Stimulated activated CD4-positive, alpha-beta T cell treated with anti-CD3 and anti-CD28 coated beads, Interleukin-1b, Interleukin-23, amount 100 ng/mL, for 48 hours (primary cell): ENCODE data around the gene COL18A1.

Experiments
- DNase-seq: peaks from one replicate; pipeline ENCODE4 v3.0.0-alpha.2; 2020

Gene COL18A1

GRCh38 chr21:45383615-45384201 lies 21.3 kb upstream of the COL18A1 start:
- DNase-seq = no peak

- no peak for DNase-seq
Measured at GRCh38 chr21:45384656-45385548, 20.1 kb upstream of the COL18A1 start.

GRCh38 chr21:45385549-45386050 lies 19.4 kb upstream of the COL18A1 start:
- DNase-seq = no peak

- no peak for DNase-seq
Measured at GRCh38 chr21:45386336-45386727, 18.6 kb upstream of the COL18A1 start.

GRCh38 chr21:45386728-45387371 lies 18.1 kb upstream of the COL18A1 start:
- no peak for DNase-seq

GRCh38 chr21:45387506-45387905 lies 17.5 kb upstream of the COL18A1 start:
- DNase-seq = no peak

- no peak for DNase-seq
Measured at GRCh38 chr21:45388011-45388521, 16.9 kb upstream of the COL18A1 start.

- DNase-seq = no peak
Measured at GRCh38 chr21:45388611-45389296, 16.2 kb upstream of the COL18A1 start.

- DNase-seq = no peak
Measured at GRCh38 chr21:45390121-45390751, 14.7 kb upstream of the COL18A1 start.

GRCh38 chr21:45390831-45391742 lies 13.9 kb upstream of the COL18A1 start:
- no peak for DNase-seq

GRCh38 chr21:45391743-45392572 lies 13.0 kb upstream of the COL18A1 start:
- no peak for DNase-seq

GRCh38 chr21:45392573-45392971 lies 12.4 kb upstream of the COL18A1 start:
- no peak for DNase-seq

- DNase-seq = no peak
Measured at GRCh38 chr21:45393021-45393420, 11.9 kb upstream of the COL18A1 start.

GRCh38 chr21:45393833-45394638 lies 10.9 kb upstream of the COL18A1 start:
- no peak for DNase-seq

- no peak for DNase-seq
Measured at GRCh38 chr21:45396620-45396995, 8.4 kb upstream of the COL18A1 start.

- no peak for DNase-seq
Measured at GRCh38 chr21:45397381-45397780, 7.6 kb upstream of the COL18A1 start.

- no peak for DNase-seq
Measured at GRCh38 chr21:45401054-45401518, 3.9 kb upstream of the COL18A1 start.

GRCh38 chr21:45401916-45402900 lies 2.8 kb upstream of the COL18A1 start:
- DNase-seq = no peak
